ENCODE measurements around the gene GOLIM4.

The GOLIM4 gene

GRCh38 chr3:167998253-167998652 lies 97.5 kb downstream of the GOLIM4 start:
- DNase-seq (ENCODE audit: low read depth in 1 of 2, low spot score in 1 of 2): no peak

DNA sequence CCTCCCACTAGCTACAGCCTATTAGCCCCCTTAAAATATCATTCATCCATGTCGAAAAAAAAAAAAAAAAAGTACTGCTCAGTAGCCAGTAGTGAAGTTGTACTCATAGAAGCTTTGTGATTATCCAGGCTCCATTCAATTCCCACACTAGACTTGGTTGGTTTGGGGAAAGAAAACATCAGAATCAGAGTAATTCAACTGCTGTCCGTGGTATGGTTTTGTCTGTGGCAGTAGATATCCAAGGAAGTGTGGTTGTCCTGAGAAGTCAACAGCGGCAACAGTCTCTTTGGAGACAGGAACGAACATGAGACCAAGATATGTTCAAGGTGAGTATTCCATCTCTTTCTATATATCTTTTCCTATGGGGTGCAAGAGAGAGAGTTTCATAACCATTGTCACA lies 99.2 kb downstream of the GOLIM4 start:
- no peak for DNase-seq (ENCODE audit: low read depth in 1 of 2, low spot score in 1 of 2)

GRCh38 chr3:167992381-167992780 lies 103.3 kb downstream of the GOLIM4 start:
- DNase-seq (ENCODE audit: low read depth in 1 of 2, low spot score in 1 of 2): no peak

DNA sequence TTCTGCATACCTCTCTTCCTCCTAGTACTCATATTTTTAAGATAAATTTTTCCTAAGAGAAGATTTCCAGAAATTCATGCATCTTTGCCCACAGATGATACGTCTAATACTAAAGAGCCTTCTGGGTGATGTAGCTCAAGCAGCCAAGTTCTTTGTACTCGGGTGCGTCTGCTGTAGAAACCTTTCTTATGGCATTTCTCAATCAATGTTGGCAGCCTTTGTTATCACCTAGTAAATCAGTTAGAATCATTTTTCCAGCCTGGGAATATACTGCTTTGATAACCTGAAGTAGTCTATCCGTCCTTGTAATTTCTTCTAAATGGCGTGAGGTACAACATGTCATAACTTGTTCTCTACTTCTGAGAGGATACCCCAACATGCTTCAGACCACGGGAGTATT lies 104.5 kb downstream of the GOLIM4 start:
- no peak for DNase-seq (ENCODE audit: low read depth in 1 of 2, low spot score in 1 of 2)

- no peak for DNase-seq (ENCODE audit: low read depth in 1 of 2, low spot score in 1 of 2)
Observed at GRCh38 chr3:167989999-167990398, 105.7 kb downstream of the GOLIM4 start.

DNA sequence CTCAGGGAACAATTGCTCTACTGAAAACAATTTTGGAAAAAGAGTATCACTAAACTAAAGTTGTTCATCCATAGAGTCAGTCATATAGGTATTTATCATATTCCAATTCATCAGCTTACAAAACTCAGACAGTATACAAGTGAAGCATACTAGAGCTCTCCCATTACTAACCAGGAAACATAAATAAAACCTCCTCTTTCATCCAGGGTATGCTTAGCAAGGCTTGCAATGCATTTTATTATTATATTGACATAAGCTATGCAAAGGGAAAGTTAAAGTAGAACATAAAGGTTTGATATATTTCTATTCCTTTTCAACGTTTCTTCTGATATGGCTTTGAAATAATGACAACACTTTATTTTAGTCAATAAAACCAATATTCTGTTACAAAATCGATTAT lies 106.7 kb downstream of the GOLIM4 start:
- DNase-seq (ENCODE audit: low read depth in 1 of 2, low spot score in 1 of 2): no peak

DNA sequence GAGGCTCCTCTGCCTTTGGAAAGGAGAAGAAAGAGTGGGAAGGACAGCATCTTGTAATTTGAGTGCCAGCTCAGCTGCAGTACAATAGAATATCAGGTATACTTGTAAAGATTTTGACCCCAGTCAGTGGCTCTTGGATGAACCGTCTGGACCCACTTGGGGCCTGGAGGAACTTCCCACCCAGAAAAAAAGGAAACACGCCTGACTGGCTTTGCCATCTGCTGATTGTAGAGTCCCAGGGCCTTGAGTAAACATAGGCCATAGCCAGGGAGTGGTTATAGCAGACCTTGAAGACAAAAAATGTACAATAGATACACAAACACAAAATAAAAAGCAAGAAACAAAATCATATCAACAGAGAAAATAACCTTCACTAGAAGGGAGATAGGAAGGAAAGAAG lies 112.1 kb downstream of the GOLIM4 start:
- no peak for DNase-seq (ENCODE audit: low read depth in 1 of 2, low spot score in 1 of 2)

DNA sequence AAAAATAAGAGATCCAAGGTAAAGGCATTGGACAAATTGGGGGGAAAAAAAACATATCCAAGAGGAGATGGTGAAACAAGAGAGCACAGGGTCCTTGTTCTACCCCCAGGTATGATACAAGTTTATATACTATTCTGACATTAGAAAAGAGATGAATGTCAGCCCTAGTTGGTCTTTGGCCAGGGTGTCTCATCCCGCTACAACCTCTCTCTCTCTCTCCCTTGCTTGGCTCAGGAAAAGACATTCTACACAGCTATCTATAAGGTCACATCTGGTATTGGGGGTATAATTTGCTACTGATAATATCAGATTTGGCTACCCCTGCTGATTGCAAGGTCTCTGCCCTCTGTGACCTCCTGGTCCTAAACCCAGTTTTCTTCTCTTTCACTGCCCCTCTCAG lies 117.2 kb downstream of the GOLIM4 start:
- DNase-seq (ENCODE audit: low read depth in 1 of 2, low spot score in 1 of 2): no peak

- no peak for DNase-seq (ENCODE audit: low read depth in 1 of 2, low spot score in 1 of 2)
Observed at GRCh38 chr3:167978071-167978470, 117.7 kb downstream of the GOLIM4 start.

DNA sequence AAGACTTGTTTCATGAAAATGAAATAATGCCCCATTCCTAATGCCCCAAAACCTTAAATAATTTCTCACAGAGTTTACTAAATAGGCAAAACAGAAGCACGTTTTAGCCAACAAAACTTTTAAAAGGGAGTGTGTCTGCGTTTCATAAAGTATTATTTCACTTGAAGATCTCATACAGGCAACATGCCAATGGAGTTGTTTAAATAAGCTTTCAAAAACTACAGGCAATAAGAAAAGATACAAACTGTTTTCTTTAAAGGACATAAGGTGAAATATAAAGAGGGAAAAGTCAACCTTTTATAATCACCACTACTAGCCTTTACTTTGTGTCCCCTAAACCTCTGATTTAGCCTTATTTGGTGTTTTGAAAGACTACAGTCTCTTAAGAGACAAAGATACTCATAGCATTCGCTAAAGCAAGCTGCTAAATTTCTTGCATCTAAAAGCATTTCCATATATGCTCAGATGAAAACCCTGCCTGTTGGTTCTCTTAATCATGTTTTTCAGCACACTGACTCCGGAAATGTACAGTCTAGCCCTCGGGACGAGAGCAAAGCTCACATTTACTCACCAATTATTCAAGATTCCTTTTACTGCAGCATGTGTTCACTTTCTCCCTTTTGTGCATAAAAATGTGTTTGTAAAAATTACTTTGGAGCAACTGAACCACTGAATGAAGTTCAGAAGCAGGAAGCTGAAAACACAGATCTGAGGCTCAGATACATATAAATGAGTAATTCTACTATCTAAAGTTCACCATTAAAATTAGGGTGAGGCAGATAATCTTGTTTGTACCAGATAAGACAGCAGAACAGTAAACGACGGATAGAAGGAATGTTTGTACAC lies 119.0 kb downstream of the GOLIM4 start:
- DNase-seq (ENCODE audit: low read depth in 1 of 2, low spot score in 1 of 2): no peak

DNA sequence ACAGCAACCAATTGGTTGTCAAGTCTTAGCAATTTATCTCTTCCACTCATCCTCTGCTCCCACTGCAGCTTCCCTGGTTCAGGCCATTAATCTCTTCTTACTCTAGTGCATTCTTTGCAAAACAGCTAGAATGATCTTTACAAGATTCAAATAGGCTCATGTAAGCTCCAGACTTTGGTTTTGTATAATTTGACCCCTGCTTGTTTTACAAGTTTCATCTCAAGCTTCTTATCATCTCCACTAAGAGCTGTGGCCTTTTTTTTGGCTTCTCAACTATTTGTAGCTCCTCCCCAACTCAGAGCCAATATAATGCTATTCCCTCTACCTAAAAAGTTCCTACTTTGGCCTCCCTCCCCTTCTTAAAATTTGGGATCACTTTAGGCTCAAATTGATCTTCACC lies 121.8 kb downstream of the GOLIM4 start:
- no peak for DNase-seq (ENCODE audit: low read depth in 1 of 2, low spot score in 1 of 2)

DNA sequence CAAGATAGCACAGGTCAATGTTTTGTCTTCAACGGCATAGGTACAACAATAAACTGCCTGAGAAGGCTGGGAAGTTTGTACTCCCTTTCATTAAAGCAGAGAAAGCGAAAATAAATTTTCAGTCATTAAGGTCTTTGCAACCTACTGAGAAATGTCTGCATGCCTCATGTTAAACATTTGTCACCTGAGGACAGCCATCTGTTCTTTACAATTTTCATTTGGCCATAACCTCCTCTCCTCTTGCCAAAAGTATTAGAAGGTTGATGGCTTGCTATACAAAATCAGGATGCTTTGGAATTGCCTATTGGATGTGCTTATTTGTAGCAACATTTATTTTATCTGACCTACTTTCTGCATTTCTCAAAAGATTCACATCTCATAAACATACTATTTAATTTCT lies 122.7 kb downstream of the GOLIM4 start:
- no peak for DNase-seq (ENCODE audit: low read depth in 1 of 2, low spot score in 1 of 2)

DNA sequence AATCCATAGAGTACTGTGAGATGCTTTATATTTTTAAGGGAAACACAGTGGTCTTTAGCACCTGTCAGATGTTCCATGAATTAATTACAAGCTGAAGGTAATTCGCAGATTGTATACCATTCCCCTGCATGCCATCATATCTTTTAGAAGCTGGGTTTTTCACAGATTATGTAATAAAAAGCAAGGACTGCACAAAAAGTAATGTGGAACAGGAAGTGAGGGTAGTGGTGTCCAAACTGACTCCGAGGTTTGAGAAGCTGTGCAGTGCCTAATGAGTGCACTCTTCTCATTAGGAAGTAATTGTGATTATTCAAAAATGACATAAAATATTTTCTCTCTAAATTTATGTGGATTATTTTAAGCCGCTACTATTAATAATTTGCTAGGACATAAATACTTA lies 123.2 kb downstream of the GOLIM4 start:
- no peak for DNase-seq (ENCODE audit: low read depth in 1 of 2, low spot score in 1 of 2)

- no peak for DNase-seq (ENCODE audit: low read depth in 1 of 2, low spot score in 1 of 2)
Observed at GRCh38 chr3:167969548-167969947, 126.2 kb downstream of the GOLIM4 start.

DNA sequence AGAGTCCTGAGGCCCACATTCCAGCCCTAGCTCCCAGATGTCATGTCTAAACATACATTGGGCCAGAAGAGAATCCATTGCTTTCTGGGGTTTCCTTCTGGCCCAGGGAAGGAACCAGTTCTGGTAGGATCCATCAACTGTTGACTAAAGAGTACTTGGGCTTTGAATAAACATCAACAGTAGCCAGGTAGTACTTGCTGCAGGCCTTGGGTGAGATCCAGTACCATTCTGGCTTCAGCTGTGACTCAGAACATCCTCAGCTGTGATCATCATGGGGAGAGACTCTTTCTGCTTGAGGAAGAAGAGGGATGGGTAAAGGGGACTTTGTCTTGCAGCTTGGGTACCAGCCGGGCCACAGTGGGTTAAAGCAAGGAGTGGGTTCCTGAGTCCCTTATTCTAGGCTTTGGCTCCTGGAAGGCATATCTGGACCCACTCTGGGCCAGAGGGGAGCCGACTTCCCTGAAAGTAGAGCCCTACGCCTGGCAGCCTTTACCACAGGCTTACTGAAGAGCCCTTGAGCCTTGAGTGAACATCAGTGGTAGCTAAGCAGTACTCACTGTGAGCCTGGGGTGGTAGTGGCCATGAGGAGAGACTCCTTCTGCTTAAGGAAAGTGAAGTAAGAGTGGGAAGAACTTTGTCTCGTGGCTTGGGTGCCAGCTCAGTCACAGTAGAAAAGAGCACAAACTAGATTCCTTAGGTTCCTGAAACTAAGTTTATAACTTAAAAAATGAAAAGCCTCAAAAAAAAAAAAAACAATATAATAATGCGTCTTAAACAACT lies 128.3 kb downstream of the GOLIM4 start:
- no peak for DNase-seq (ENCODE audit: low read depth in 1 of 2, low spot score in 1 of 2)

Measured in stimulated activated CD4-positive, alpha-beta T cell treated with anti-CD3 and anti-CD28 coated beads, Interleukin-15, amount 100 ng/mL, for 1 hour (primary cell).